ENCODE results near the gene DLG2.

Gene DLG2

DNA sequence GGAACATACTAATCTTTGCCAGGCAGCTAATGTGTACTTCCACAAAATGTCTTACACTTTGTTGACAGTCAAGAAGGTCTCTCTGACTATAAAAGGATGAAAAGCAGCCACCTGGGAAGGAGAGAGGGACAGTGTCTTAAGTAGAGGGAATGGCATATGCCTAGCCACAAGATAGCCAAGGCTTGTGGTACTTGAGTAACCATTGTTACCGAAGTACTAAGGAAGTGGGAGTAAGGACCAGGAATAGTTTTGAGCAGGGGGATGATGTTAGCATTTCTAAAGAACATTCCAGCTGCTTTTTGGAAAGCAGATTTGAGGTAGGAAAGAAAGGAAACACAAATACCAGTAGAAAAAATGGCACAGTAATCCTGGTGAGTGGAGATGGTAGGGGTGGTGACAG, 24.0 kb upstream of the DLG2 start:
- TF ChIP-seq SIN3A (IDR thresholded peaks at IDR 0.05; ENCODE audit: borderline replicate concordance, insufficient read depth, low read length) (no peak), FOXP2 (optimal IDR thresholded peaks at IDR 0.05; ENCODE audit: borderline replicate concordance, extremely low read depth, extremely low read length, insufficient read depth) (no peak), TAF1 (IDR thresholded peaks at IDR 0.05; ENCODE audit: borderline replicate concordance, insufficient read depth, low read length) (no peak), POLR2AphosphoS5 (IDR thresholded peaks at IDR 0.05; ENCODE audit: low read depth, low read length) (no peak), REST (IDR thresholded peaks at IDR 0.05; ENCODE audit: insufficient read depth in 1 of 2, low read depth in 2 of 2, low read length in 2 of 2) (no peak)

GRCh38 chr11:85647604-85648299, 20.6 kb upstream of the DLG2 start, which contains the start of gene TMEM126A:
TSS of gene TMEM126A (plus strand) at chr11:85647967. CDS start at chr11:85650256, 2,289 bp downstream.
- TF ChIP-seq POLR2AphosphoS5 (IDR thresholded peaks at IDR 0.05; ENCODE audit: low read depth, low read length) (peak; percentile 93), REST (IDR thresholded peaks at IDR 0.05; ENCODE audit: insufficient read depth in 1 of 2, low read depth in 2 of 2, low read length in 2 of 2) (no peak), TAF1 (IDR thresholded peaks at IDR 0.05; ENCODE audit: borderline replicate concordance, insufficient read depth, low read length) (peak; percentile 83), SIN3A (IDR thresholded peaks at IDR 0.05; ENCODE audit: borderline replicate concordance, insufficient read depth, low read length) (no peak), FOXP2 (optimal IDR thresholded peaks at IDR 0.05; ENCODE audit: borderline replicate concordance, extremely low read depth, extremely low read length, insufficient read depth) (peak; percentile 47)

GRCh38 chr11:85647078-85647477, 19.9 kb upstream of the DLG2 start:
- TF ChIP-seq FOXP2 (optimal IDR thresholded peaks at IDR 0.05; ENCODE audit: borderline replicate concordance, extremely low read depth, extremely low read length, insufficient read depth) (no peak), SIN3A (IDR thresholded peaks at IDR 0.05; ENCODE audit: borderline replicate concordance, insufficient read depth, low read length) (no peak), POLR2AphosphoS5 (IDR thresholded peaks at IDR 0.05; ENCODE audit: low read depth, low read length) (no peak), REST (IDR thresholded peaks at IDR 0.05; ENCODE audit: insufficient read depth in 1 of 2, low read depth in 2 of 2, low read length in 2 of 2) (no peak), TAF1 (IDR thresholded peaks at IDR 0.05; ENCODE audit: borderline replicate concordance, insufficient read depth, low read length) (no peak)

DNA sequence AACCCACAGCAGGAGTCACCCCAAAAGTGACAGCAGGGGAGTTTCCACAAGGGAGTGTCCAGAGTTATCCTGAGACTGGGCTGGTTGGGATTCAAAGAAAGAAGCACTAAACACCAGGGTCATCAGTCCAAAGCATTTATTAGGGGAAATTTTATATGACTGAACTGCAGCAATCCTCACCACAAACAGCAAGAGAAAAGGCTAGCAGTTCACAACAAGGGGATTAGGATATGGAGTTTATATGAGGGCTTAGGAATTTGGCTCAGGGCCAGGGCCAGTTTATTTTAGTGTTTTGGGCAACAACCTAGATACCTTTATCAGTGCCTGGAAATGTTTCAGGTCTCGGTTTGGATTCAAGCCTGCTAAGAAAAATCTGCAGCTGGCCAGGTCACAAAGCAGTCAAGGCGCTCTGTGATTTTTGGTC, 16.1 kb upstream of the DLG2 start:
- TF ChIP-seq SIN3A (IDR thresholded peaks at IDR 0.05; ENCODE audit: borderline replicate concordance, insufficient read depth, low read length): no peak

DNA sequence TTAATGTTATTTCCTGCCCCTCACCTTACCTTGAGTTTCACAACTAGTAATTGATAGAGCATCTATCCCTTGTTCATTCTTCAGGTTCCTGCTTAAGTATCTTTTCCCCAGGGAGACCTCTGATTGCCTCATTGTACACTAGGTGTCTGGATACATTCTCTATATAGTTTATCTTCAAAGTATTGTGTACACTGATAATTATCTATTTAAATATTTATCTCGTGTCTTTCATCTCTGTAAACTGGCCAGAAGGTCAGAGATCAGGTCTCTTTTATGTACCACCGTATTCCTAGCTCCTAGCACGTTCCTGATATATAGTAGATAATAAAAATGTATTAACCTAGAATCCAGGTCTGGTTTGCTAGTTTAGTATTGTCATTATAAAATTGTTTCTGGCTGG, 7.6 kb upstream of the DLG2 start:
- TF ChIP-seq REST (IDR thresholded peaks at IDR 0.05; ENCODE audit: insufficient read depth in 1 of 2, low read depth in 2 of 2, low read length in 2 of 2): no peak
- no peak for TF ChIP-seq POLR2AphosphoS5 (IDR thresholded peaks at IDR 0.05; ENCODE audit: low read depth, low read length)
- no peak for TF ChIP-seq SIN3A (IDR thresholded peaks at IDR 0.05; ENCODE audit: borderline replicate concordance, insufficient read depth, low read length)
- no peak for TF ChIP-seq TAF1 (IDR thresholded peaks at IDR 0.05; ENCODE audit: borderline replicate concordance, insufficient read depth, low read length)
- TF ChIP-seq FOXP2 (optimal IDR thresholded peaks at IDR 0.05; ENCODE audit: borderline replicate concordance, extremely low read depth, extremely low read length, insufficient read depth): no peak
